ENCODE results near the gene ATP2B1. TPM values are rescaled to one million over a fixed set of nuclear protein-coding genes. Genes with fewer than 3 reads are reported as not detected.

ATP2B1 gene
- total and polyA plus RNA-seq, 5 donors = 6.1 to 19.0 (median 14.2) TPM

GRCh38 chr12:89622115-89622514 lies 86.5 kb downstream of the ATP2B1 start:
- no peak overlapping the region for H3K27ac ChIP-seq (ENCODE audit: low read length)
- no peak for DNase-seq
- intact Hi-C loops (cut with DNase I) = no loop called here
- H3K27me3 ChIP-seq (ENCODE audit: control insufficient read depth, insufficient read depth) = no peaks in the 10 kb centered on the region
- no peaks in the 10 kb centered on the region for H3K9me3 ChIP-seq (ENCODE audit: control insufficient read depth, low read length)
- no peak for ATAC-seq
- H3K4me3 ChIP-seq (ENCODE audit: low read length) = no peak overlapping the region
- no peaks in the 10 kb centered on the region for H3K4me1 ChIP-seq (ENCODE audit: control insufficient read depth, insufficient read depth, low read length)

DNA sequence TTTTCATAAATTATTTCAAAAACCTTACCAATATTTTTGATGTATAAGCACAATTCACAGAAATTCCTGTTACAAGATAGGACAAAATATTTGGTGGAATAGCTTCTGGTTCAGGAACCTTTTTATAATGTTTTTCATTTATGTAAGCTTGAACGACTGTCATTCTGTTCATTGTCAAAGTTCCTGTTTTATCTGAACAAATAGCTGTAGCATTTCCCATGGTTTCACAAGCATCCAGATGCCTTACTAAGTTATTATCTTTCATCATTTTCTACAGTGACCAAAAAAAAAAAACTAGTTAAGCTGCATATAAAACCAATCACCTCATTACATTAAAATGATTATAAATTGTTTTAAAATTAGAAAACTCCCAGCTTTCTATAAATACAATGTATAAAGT lies 87.1 kb downstream of the ATP2B1 start:
- Histone ChIP-seq H3K9me3 (ENCODE audit: control insufficient read depth, low read length) (no peaks in the 10 kb centered on the region), H3K4me1 (ENCODE audit: control insufficient read depth, insufficient read depth, low read length) (no peaks in the 10 kb centered on the region), H3K27ac (ENCODE audit: low read length) (no peak overlapping the region), H3K4me3 (ENCODE audit: low read length) (no peak overlapping the region), H3K27me3 (ENCODE audit: control insufficient read depth, insufficient read depth) (no peaks in the 10 kb centered on the region)
- DNase-seq (no peak), ATAC-seq (no peak)
- 59% methylated on average over 1 of the region's 1 CpG for WGBS
- intact Hi-C loops (cut with DNase I) = no loop called here

DNA sequence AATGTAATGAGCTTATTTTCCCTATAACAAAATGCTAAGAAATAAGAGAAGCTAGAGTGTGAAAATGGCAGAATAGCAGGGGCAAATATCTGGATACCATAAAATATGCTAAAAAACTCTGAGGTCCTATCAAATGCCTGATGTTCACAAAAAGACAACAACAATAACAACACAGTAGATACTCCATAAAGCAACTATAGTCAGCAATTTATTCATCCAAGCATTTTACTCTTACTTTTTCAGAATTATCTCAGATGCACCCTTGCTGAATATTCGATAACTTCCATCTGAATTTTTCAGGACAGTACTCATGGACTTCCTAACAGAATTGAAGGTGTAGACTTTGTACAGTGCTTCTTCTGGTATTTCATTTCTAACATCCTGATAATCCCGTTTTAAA lies 88.9 kb downstream of the ATP2B1 start:
- Histone ChIP-seq H3K9me3 (ENCODE audit: control insufficient read depth, low read length) (no peaks in the 10 kb centered on the region), H3K4me1 (ENCODE audit: control insufficient read depth, insufficient read depth, low read length) (no peaks in the 10 kb centered on the region), H3K4me3 (ENCODE audit: low read length) (no peak overlapping the region), H3K27ac (ENCODE audit: low read length) (no peak overlapping the region), H3K27me3 (ENCODE audit: control insufficient read depth, insufficient read depth) (no peaks in the 10 kb centered on the region)
- WGBS = 96% methylated on average over 2 of the region's 2 CpGs
- intact Hi-C loops (cut with DNase I) = no loop called here
- ATAC-seq = no peak
- DNase-seq = no peak

GRCh38 chr12:89618113-89618862 lies 90.3 kb downstream of the ATP2B1 start:
- no peaks in the 10 kb centered on the region for H3K9me3 ChIP-seq (ENCODE audit: control insufficient read depth, low read length)
- intact Hi-C loops (cut with DNase I) = no loop called here
- no peak overlapping the region for H3K27ac ChIP-seq (ENCODE audit: low read length)
- H3K4me3 ChIP-seq (ENCODE audit: low read length) = no peak overlapping the region
- H3K27me3 ChIP-seq (ENCODE audit: control insufficient read depth, insufficient read depth) = no peaks in the 10 kb centered on the region
- no peaks in the 10 kb centered on the region for H3K4me1 ChIP-seq (ENCODE audit: control insufficient read depth, insufficient read depth, low read length)
- DNase-seq = no peak
- 47% methylated on average over 2 of the region's 2 CpGs for WGBS
- no peak for ATAC-seq

DNA sequence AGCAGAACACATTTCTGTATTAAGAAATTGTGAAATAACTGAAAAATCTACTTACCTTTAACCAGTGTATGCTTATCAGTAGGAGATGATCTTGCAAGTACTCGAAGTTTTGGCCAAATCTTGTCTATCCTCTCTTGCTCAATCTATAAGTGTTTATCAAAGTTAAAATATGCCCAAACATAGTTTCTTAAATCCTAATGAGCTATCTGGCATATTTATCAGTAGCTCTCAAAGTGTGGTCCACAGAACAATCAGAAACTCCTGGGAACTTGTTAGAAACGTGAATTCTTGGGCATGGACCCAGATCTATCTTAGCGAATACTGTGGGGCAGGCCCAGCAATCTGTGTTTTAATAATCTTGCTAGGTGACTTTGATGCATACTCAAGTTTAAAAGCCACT lies 98.3 kb downstream of the ATP2B1 start:
- ATAC-seq (no peak), DNase-seq (no peak)
- no peak overlapping the region for H3K27ac ChIP-seq (ENCODE audit: low read length)
- WGBS = 82% methylated on average over 3 of the region's 3 CpGs
- no peaks in the 10 kb centered on the region for H3K9me3 ChIP-seq (ENCODE audit: control insufficient read depth, low read length)
- no peaks in the 10 kb centered on the region for H3K27me3 ChIP-seq (ENCODE audit: control insufficient read depth, insufficient read depth)
- H3K4me3 ChIP-seq (ENCODE audit: low read length) = no peak overlapping the region
- intact Hi-C loops (cut with DNase I) = no loop called here
- no peaks in the 10 kb centered on the region for H3K4me1 ChIP-seq (ENCODE audit: control insufficient read depth, insufficient read depth, low read length)

GRCh38 chr12:89603678-89604077 lies 105.0 kb downstream of the ATP2B1 start:
- Histone ChIP-seq H3K9me3 (ENCODE audit: control insufficient read depth, low read length) (no peaks in the 10 kb centered on the region), H3K4me1 (ENCODE audit: control insufficient read depth, insufficient read depth, low read length) (no peaks in the 10 kb centered on the region), H3K4me3 (ENCODE audit: low read length) (no peak overlapping the region), H3K27me3 (ENCODE audit: control insufficient read depth, insufficient read depth) (no peaks in the 10 kb centered on the region), H3K27ac (ENCODE audit: low read length) (no peak overlapping the region)
- ATAC-seq = no peak
- DNase-seq = no peak
- intact Hi-C loops (cut with DNase I) = no loop called here
- WGBS = 94% methylated on average over 5 of the region's 5 CpGs

DNA sequence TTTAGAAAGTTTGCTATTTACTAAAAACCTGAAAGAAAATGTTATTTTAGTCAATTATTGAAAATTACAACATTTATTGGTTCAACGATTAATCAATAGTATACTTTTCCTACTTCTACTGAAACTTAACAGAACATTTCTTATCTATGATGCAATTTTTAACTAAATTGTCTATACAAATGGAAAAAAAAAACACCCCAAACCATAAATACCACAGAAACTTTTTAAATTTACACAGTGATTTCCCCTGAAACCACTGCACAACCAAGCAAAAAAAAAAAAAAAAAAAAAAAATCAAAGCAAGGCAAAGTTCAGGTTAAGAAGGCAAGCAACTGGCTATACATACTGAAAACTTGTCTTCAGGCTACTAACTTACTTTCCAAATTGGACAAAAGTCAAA lies 110.9 kb downstream of the ATP2B1 start:
- Histone ChIP-seq H3K27ac (ENCODE audit: low read length) (no peak overlapping the region), H3K27me3 (ENCODE audit: control insufficient read depth, insufficient read depth) (no peaks in the 10 kb centered on the region), H3K4me3 (ENCODE audit: low read length) (no peak overlapping the region), H3K9me3 (ENCODE audit: control insufficient read depth, low read length) (no peaks in the 10 kb centered on the region), H3K4me1 (ENCODE audit: control insufficient read depth, insufficient read depth, low read length) (no peaks in the 10 kb centered on the region)
- WGBS = 93% methylated on average over 1 of the region's 1 CpG
- ATAC-seq = no peak
- intact Hi-C loops (cut with DNase I) = no loop called here
- DNase-seq = no peak

DNA sequence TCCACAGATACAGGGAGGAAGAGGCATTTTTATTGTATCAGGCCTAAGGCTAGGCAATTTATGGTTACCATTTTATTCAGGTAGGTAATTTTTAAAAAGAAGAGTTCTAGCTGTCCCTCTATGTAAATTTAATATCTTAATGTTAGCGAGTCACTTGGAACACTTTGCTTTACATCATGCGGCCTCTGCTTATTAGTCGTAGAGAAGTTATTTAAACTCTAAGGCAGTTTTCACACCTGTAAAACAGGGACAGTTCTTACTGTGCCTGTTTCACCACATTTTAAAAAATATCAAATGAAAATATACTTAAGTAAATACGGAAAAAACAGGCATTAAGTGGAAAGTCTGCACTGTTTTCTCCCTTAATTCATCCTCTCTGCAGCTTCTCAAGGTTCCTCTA lies 111.4 kb downstream of the ATP2B1 start:
- Histone ChIP-seq H3K4me3 (ENCODE audit: low read length) (no peak overlapping the region), H3K27me3 (ENCODE audit: control insufficient read depth, insufficient read depth) (no peaks in the 10 kb centered on the region), H3K9me3 (ENCODE audit: control insufficient read depth, low read length) (no peaks in the 10 kb centered on the region), H3K27ac (ENCODE audit: low read length) (no peak overlapping the region), H3K4me1 (ENCODE audit: control insufficient read depth, insufficient read depth, low read length) (no peaks in the 10 kb centered on the region)
- intact Hi-C loops (cut with DNase I) = no loop called here
- WGBS = 82% methylated on average over 4 of the region's 4 CpGs
- DNase-seq (no peak), ATAC-seq (no peak)

DNA sequence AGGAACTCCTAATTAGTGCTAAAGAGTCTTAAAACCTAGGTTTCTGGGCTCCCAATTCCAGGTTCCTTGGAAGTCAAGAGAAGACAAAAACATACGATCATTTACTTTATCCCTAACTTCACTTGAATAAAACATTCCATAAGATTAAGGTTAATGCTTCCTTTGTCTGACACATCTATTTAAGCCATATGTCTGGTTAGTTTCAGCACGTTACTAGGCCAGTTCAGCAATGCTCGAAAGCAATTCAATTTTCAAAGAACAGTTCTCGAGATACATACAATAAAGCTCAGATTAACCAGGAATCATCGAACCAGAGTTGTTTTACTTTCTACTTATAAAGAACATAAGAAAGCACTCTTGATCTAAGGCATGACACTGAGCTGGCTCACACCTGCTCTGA lies 114.8 kb downstream of the ATP2B1 start:
- Histone ChIP-seq H3K9me3 (ENCODE audit: control insufficient read depth, low read length) (no peaks in the 10 kb centered on the region), H3K27ac (ENCODE audit: low read length) (no peak overlapping the region), H3K4me1 (ENCODE audit: control insufficient read depth, insufficient read depth, low read length) (no peaks in the 10 kb centered on the region), H3K27me3 (ENCODE audit: control insufficient read depth, insufficient read depth) (no peaks in the 10 kb centered on the region), H3K4me3 (ENCODE audit: low read length) (no peak overlapping the region)
- ATAC-seq (no peak), DNase-seq (no peak)
- intact Hi-C loops (cut with DNase I) = no loop called here
- WGBS = 94% methylated on average over 5 of the region's 5 CpGs

- Histone ChIP-seq H3K9me3 (ENCODE audit: control insufficient read depth, low read length) (no peaks in the 10 kb centered on the region), H3K27me3 (ENCODE audit: control insufficient read depth, insufficient read depth) (no peaks in the 10 kb centered on the region), H3K4me3 (ENCODE audit: low read length) (no peak overlapping the region), H3K4me1 (ENCODE audit: control insufficient read depth, insufficient read depth, low read length) (no peaks in the 10 kb centered on the region), H3K27ac (ENCODE audit: low read length) (no peak overlapping the region)
- DNase-seq = no peak
- intact Hi-C loops (cut with DNase I) = no loop called here
- ATAC-seq = no peak
- WGBS = 79% methylated on average over 4 of the region's 4 CpGs
Observed at GRCh38 chr12:89593233-89593632, 115.4 kb downstream of the ATP2B1 start.

DNA sequence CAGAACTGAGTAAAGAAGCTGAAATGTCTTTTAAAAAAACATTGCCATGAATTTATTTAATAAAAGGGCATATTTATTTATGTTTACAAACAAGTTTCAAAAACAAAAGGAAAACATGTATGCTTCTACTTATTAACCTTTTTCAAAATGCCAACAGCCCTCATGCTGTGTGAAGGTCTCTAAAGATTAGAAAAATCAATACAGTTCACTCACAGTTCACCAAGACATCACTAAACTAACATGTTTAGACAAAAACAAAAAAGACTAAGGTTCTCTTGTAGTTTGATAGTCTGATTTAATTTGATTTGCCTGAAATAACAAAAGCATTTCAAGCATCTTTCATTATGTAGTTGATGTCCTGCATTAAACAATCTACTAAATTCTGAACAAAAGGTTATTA lies 118.9 kb downstream of the ATP2B1 start:
- Histone ChIP-seq H3K27me3 (ENCODE audit: control insufficient read depth, insufficient read depth) (no peaks in the 10 kb centered on the region), H3K4me3 (ENCODE audit: low read length) (no peak overlapping the region), H3K27ac (ENCODE audit: low read length) (no peak overlapping the region), H3K4me1 (ENCODE audit: control insufficient read depth, insufficient read depth, low read length) (no peaks in the 10 kb centered on the region), H3K9me3 (ENCODE audit: control insufficient read depth, low read length) (no peaks in the 10 kb centered on the region)
- intact Hi-C loops (cut with DNase I) = no loop called here
- no peak for DNase-seq
- ATAC-seq = no peak

DNA sequence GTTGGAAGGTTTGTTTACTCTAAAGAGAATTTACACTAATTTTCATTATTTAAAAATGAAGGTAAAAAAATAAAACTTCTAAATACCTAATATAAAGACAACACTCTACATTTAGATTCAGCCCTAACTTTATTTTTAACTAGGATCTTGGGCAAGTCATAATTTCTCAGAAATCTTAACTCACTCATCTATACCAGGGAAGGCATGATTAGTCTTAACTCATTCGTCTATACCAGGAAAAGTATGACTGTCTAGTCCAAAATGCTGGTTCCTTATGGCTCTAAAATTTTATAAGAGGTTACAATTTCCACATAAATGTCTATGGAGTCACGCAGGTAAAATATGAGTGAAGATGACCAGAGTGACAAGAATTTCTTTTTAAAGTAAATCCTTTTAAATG lies 130.1 kb downstream of the ATP2B1 start:
- Histone ChIP-seq H3K4me3 (ENCODE audit: low read length) (no peak overlapping the region), H3K4me1 (ENCODE audit: control insufficient read depth, insufficient read depth, low read length) (no peaks in the 10 kb centered on the region), H3K27me3 (ENCODE audit: control insufficient read depth, insufficient read depth) (no peaks in the 10 kb centered on the region), H3K9me3 (ENCODE audit: control insufficient read depth, low read length) (no peaks in the 10 kb centered on the region), H3K27ac (ENCODE audit: low read length) (no peak overlapping the region)
- intact Hi-C loops (cut with DNase I) = no loop called here
- WGBS = 91% methylated on average over 2 of the region's 2 CpGs
- DNase-seq (no peak), ATAC-seq (no peak)
